DND-41 (cell line): Measurements from ENCODE around the gene BRCA1.
A peak's percentile ranks its signal among the peaks of the same experiment; 100 is the strongest.
"Not testable (repeated sequence)": the region's sequence is repeated elsewhere in the genome, so short reads cannot be mapped to it uniquely, and the experiment has no call there.

Source experiments
- ATAC-seq: fragments of 200-7000 bp; cut with Tn5 transposase; 3 replicates; pipeline ENCODE4 v1.9.1; 2021; ENCODE audit warnings: low read depth; ENCODE audit not compliant: insufficient read depth
- DNase-seq: peaks from one replicate; pipeline ENCODE4 v3.0.0-alpha.2; 2020
- H2AFZ ChIP-seq: 2 replicates; pipeline ENCODE4 v1.6.0; 2012; ENCODE audit warnings: low read depth, low read length
- H3K27ac ChIP-seq: 2 replicates; pipeline ENCODE4 v1.5.1; 2012; ENCODE audit warnings: low read length, inconsistent platforms
- H3K27me3 ChIP-seq: fragments of 200-600 bp; sonication (generic); 2 replicates; pipeline ENCODE4 v1.6.0; 2012; ENCODE audit warnings: low read length, mild to moderate bottlenecking, inconsistent platforms; ENCODE audit not compliant: insufficient read depth, poor library complexity
- H3K36me3 ChIP-seq: 2 replicates; pipeline ENCODE4 v1.5.1; 2012; ENCODE audit warnings: low read length, inconsistent platforms; ENCODE audit not compliant: insufficient read depth
- H3K4me1 ChIP-seq: 2 replicates; pipeline ENCODE4 v1.5.1; 2012; ENCODE audit warnings: mild to moderate bottlenecking, low read length; ENCODE audit not compliant: insufficient read depth
- H3K4me2 ChIP-seq: 2 replicates; pipeline ENCODE4 v1.6.0; 2012; ENCODE audit warnings: mild to moderate bottlenecking, moderate library complexity, low read length, inconsistent platforms; ENCODE audit not compliant: insufficient read depth
- H3K4me3 ChIP-seq, 2 experiments: fragments of 200-600 bp in 1 of 2; shearing (Covaris generic) in 1 of 2; 2 replicates each; pipeline ENCODE4 v1.5.1; 2012 to 2016; ENCODE audit warnings: inconsistent platforms in 2 of 2, low read length in 2 of 2, mild to moderate bottlenecking in 2 of 2, low read depth in 1 of 2, moderate library complexity in 1 of 2
- H3K79me2 ChIP-seq: 2 replicates; pipeline ENCODE4 v1.6.0; 2012; ENCODE audit warnings: low read length, inconsistent platforms; ENCODE audit not compliant: insufficient read depth
- H3K9ac ChIP-seq: 2 replicates; pipeline ENCODE4 v1.6.0; 2012; ENCODE audit warnings: low read depth, mild to moderate bottlenecking, inconsistent platforms, low read length, moderate library complexity
- H3K9me3 ChIP-seq: 2 replicates; pipeline ENCODE4 v1.5.1; 2012; ENCODE audit warnings: low read length, moderate library complexity, mild to moderate bottlenecking, inconsistent platforms; ENCODE audit not compliant: insufficient read depth, severe bottlenecking
- H4K20me1 ChIP-seq: 2 replicates; pipeline ENCODE4 v1.6.0; 2012; ENCODE audit warnings: low read length; ENCODE audit not compliant: insufficient read depth
- CTCF ChIP-seq: IDR thresholded peaks from 2 replicates; pipeline ENCODE4 v1.5.1; 2012; ENCODE audit warnings: borderline replicate concordance, low read length, moderate library complexity, mild to moderate bottlenecking; ENCODE audit not compliant: poor library complexity, severe bottlenecking; ENCODE audit errors: extremely low read depth
- EZH2 ChIP-seq: IDR thresholded peaks from 3 replicates; pipeline ENCODE4 v1.6.1; 2012; ENCODE audit warnings: borderline replicate concordance, low read depth, mild to moderate bottlenecking, moderate library complexity, low read length, inconsistent platforms; ENCODE audit not compliant: severe bottlenecking

Gene BRCA1

GRCh38 chr17:43129671-43130010 lies 4.5 kb upstream of the BRCA1 start:
- Histone ChIP-seq H3K9ac (no peak overlapping the region), H3K27ac (no peak overlapping the region), H3K4me2 (no peak overlapping the region), H3K4me1 (peaks cover 17% of the 10 kb centered on the region), H3K4me3 (no peak overlapping the region), H3K36me3 (peaks cover 27% of the 10 kb centered on the region), H3K9me3 (no peaks in the 10 kb centered on the region), H2AFZ (no peak overlapping the region), H3K27me3 (no peaks in the 10 kb centered on the region), H4K20me1 (no peaks in the 10 kb centered on the region), H3K79me2 (peaks cover 33% of the 10 kb centered on the region)
- no peak for ATAC-seq
- TF ChIP-seq EZH2 (no peak), CTCF (no peak)
- DNase-seq = no peak

GRCh38 chr17:43127333-43127876 lies 2.2 kb upstream of the BRCA1 start:
- not testable (repeated sequence) for H3K4me3 ChIP-seq, H3K27ac ChIP-seq, H3K27me3 ChIP-seq, H3K9ac ChIP-seq, H4K20me1 ChIP-seq, H2AFZ ChIP-seq, ATAC-seq, DNase-seq, H3K9me3 ChIP-seq
- peaks cover 27% of the 10 kb centered on the region for H3K4me1 ChIP-seq
- H3K4me2 ChIP-seq = peak overlapping the region; percentile 8; the same call in 1 of the 2 replicates
- peaks cover 54% of the 10 kb centered on the region for H3K79me2 ChIP-seq
- H3K36me3 ChIP-seq = peaks cover 22% of the 10 kb centered on the region

GRCh38 chr17:43126911-43127290 lies 1.7 kb upstream of the BRCA1 start:
- no peaks in the 10 kb centered on the region for H4K20me1 ChIP-seq
- no peaks in the 10 kb centered on the region for H3K9me3 ChIP-seq
- H3K79me2 ChIP-seq = peaks cover 55% of the 10 kb centered on the region
- H3K36me3 ChIP-seq = peaks cover 22% of the 10 kb centered on the region
- peaks cover 27% of the 10 kb centered on the region for H3K4me1 ChIP-seq
- DNase-seq (no peak), ATAC-seq (no peak)
- H3K4me2 ChIP-seq = peak overlapping the region; percentile 8; the same call in 1 of the 2 replicates
- no peak overlapping the region for H2AFZ ChIP-seq
- H3K27me3 ChIP-seq = no peaks in the 10 kb centered on the region
- no peak overlapping the region for H3K4me3 ChIP-seq
- no peak for TF ChIP-seq CTCF
- no peak overlapping the region for H3K27ac ChIP-seq
- no peak overlapping the region for H3K9ac ChIP-seq

GRCh38 chr17:43125967-43126910 lies 1.1 kb upstream of the BRCA1 start:
- Histone ChIP-seq H3K36me3 (peaks cover 25% of the 10 kb centered on the region), H3K4me3 (peak overlapping the region; percentile 53 to 71), H3K4me2 (peak overlapping the region; percentile 86), H4K20me1 (no peaks in the 10 kb centered on the region), H3K9ac (peak overlapping the region; percentile 63), H3K27me3 (no peaks in the 10 kb centered on the region), H3K27ac (peak overlapping the region; percentile 81), H3K4me1 (peaks cover 27% of the 10 kb centered on the region), H3K79me2 (peaks cover 55% of the 10 kb centered on the region), H3K9me3 (no peaks in the 10 kb centered on the region), H2AFZ (peak overlapping the region; percentile 82; the same call in 1 of the 2 replicates)
- ATAC-seq (no peak), DNase-seq (no peak)
- no peak for TF ChIP-seq EZH2
- no peak for TF ChIP-seq CTCF
